ENCODE results near the gene TMBIM4.

Gene TMBIM4

GRCh38 chr12:66085998-66086397 lies 83.8 kb downstream of the TMBIM4 start:
- DNase-seq: no peak

Measured in activated gamma-delta T cell treated with Interleukin-2 at 50 U/mL for 16 hours (primary cell).